GM23338 (cell line): Measurements from ENCODE around the gene RALGPS1. TPM values are rescaled to one million over a fixed set of nuclear protein-coding genes. Genes with fewer than 3 reads are reported as not detected.

ENCODE experiments used
- ATAC-seq: fragments of 200-7000 bp; cut with Tn5 transposase; 3 replicates; pipeline ENCODE4 v1.9.1; 2020
- DNase-seq: peaks from one replicate; pipeline ENCODE4 v3.0.0-alpha.2; 2015; ENCODE audit warnings: low spot score
- H2AFZ ChIP-seq: fragments of 200-600 bp; sonication (generic); 2 replicates; pipeline ENCODE4 v1.8.0; 2016; ENCODE audit warnings: antibody characterized with exemption, mild to moderate bottlenecking, moderate library complexity
- H3F3A ChIP-seq: fragments of 200-600 bp; sonication (generic); replicated peaks from 2 replicates; pipeline ENCODE4 v1.8.0; 2017; ENCODE audit warnings: antibody characterized with exemption, mixed run types, low read depth
- H3K27ac ChIP-seq: fragments of 200-600 bp; sonication (generic); 2 replicates; pipeline ENCODE4 v1.6.1; 2016; ENCODE audit warnings: low read depth
- H3K27me3 ChIP-seq: fragments of 200-600 bp; sonication (generic); 2 replicates; pipeline ENCODE4 v1.8.0; 2016; ENCODE audit warnings: mild to moderate bottlenecking, mixed run types, moderate library complexity; ENCODE audit not compliant: insufficient read depth
- H3K36me3 ChIP-seq: fragments of 200-600 bp; sonication (generic); 2 replicates; pipeline ENCODE4 v1.8.0; 2016; ENCODE audit warnings: mild to moderate bottlenecking; ENCODE audit not compliant: insufficient read depth
- H3K4me1 ChIP-seq: fragments of 200-600 bp; sonication (generic); 2 replicates; pipeline ENCODE4 v1.8.0; 2016; ENCODE audit warnings: mild to moderate bottlenecking, moderate library complexity; ENCODE audit not compliant: insufficient read depth
- H3K4me2 ChIP-seq: fragments of 200-600 bp; sonication (generic); 2 replicates; pipeline ENCODE4 v1.7.1; 2017; ENCODE audit warnings: mixed run types
- H3K4me3 ChIP-seq: fragments of 200-600 bp; sonication (generic); 2 replicates; pipeline ENCODE4 v1.6.1; 2016; ENCODE audit warnings: mixed run types
- H3K79me2 ChIP-seq: fragments of 200-600 bp; sonication (generic); replicated peaks from 2 replicates; pipeline ENCODE4 v1.8.0; 2017; ENCODE audit warnings: mild to moderate bottlenecking; ENCODE audit not compliant: insufficient read depth
- H3K9me2 ChIP-seq: fragments of 200-600 bp; sonication (generic); 2 replicates; pipeline ENCODE4 v1.8.0; 2017; ENCODE audit not compliant: insufficient read depth
- H4K20me1 ChIP-seq: fragments of 200-600 bp; sonication (generic); replicated peaks from 2 replicates; pipeline ENCODE4 v1.8.0; 2017; ENCODE audit warnings: mild to moderate bottlenecking; ENCODE audit not compliant: insufficient read depth
- H3K27ac Mint-ChIP-seq: 2 replicates; pipeline ENCODE4 v1.8.0; 2020; ENCODE audit warnings: inconsistent platforms, mild to moderate bottlenecking, moderate library complexity, mixed read lengths
- H3K27me3 Mint-ChIP-seq: 3 replicates; pipeline ENCODE4 v1.8.0; 2022; ENCODE audit warnings: low read depth, mild to moderate bottlenecking, moderate library complexity, mixed read lengths, inconsistent platforms; ENCODE audit not compliant: insufficient read depth, poor library complexity
- H3K36me3 Mint-ChIP-seq: 3 replicates; pipeline ENCODE4 v1.8.0; 2021; ENCODE audit warnings: low read depth, mild to moderate bottlenecking, inconsistent platforms, moderate library complexity, mixed read lengths
- H3K4me1 Mint-ChIP-seq: 3 replicates; pipeline ENCODE4 v1.8.0; 2020; ENCODE audit warnings: mild to moderate bottlenecking, inconsistent platforms, mixed read lengths
- H3K4me3 Mint-ChIP-seq: 3 replicates; pipeline ENCODE4 v1.8.0; 2021; ENCODE audit warnings: moderate library complexity, mild to moderate bottlenecking, inconsistent platforms, mixed read lengths
- H3K9me3 Mint-ChIP-seq: 3 replicates; pipeline ENCODE4 v1.8.0; 2020; ENCODE audit warnings: moderate library complexity, mild to moderate bottlenecking, inconsistent platforms, mixed read lengths
- CREB1 ChIP-seq: fragments of 250-450 bp; sonication (Bioruptor Pico); IDR thresholded peaks from 2 replicates; pipeline ENCODE4 v1.5.0; 2020; ENCODE audit warnings: low read depth, mild to moderate bottlenecking, moderate library complexity
- ETS1 ChIP-seq: IDR thresholded peaks from 2 replicates; pipeline ENCODE4 v1.6.1; 2016; ENCODE audit warnings: antibody characterized with exemption
- EZH2 ChIP-seq: fragments of 200-600 bp; sonication (generic); IDR thresholded peaks from one replicate; pipeline ENCODE4 v1.8.0; 2017; ENCODE audit warnings: antibody characterized with exemption, mild to moderate bottlenecking, low read depth; ENCODE audit not compliant: unreplicated experiment
- EZH2phosphoT487 ChIP-seq: fragments of 200-600 bp; sonication (generic); IDR thresholded peaks from one replicate; pipeline ENCODE4 v1.8.1; 2018; ENCODE audit warnings: antibody characterized with exemption; ENCODE audit not compliant: unreplicated experiment
- JUNB ChIP-seq: IDR thresholded peaks from one replicate; pipeline ENCODE4 v1.6.1; 2016; ENCODE audit warnings: antibody characterized with exemption; ENCODE audit not compliant: unreplicated experiment
- NANOG ChIP-seq: IDR thresholded peaks from 2 replicates; pipeline ENCODE4 v1.6.1; 2016; ENCODE audit warnings: antibody characterized with exemption, borderline replicate concordance
- POLR2AphosphoS5 ChIP-seq: IDR thresholded peaks from 2 replicates; pipeline ENCODE4 v1.6.1; 2016; ENCODE audit warnings: antibody characterized with exemption, low read depth
- REST ChIP-seq: IDR thresholded peaks from one replicate; pipeline ENCODE4 v1.6.1; 2018; ENCODE audit warnings: antibody characterized with exemption; ENCODE audit not compliant: unreplicated experiment
- STAT1 ChIP-seq: IDR thresholded peaks from one replicate; pipeline ENCODE4 v1.6.1; 2016; ENCODE audit warnings: antibody characterized with exemption; ENCODE audit not compliant: unreplicated experiment
- ZNF114 ChIP-seq: fragments of 250-450 bp; sonication (Bioruptor Pico); IDR thresholded peaks from 2 replicates; pipeline ENCODE4 v1.5.0; 2020; ENCODE audit warnings: mild to moderate bottlenecking, moderate library complexity
- ZNF331 ChIP-seq: fragments of 250-450 bp; sonication (Bioruptor Pico); IDR thresholded peaks from 2 replicates; pipeline ENCODE4 v1.5.0; 2020; ENCODE audit warnings: low read depth, mild to moderate bottlenecking, moderate library complexity
- ZNF462 ChIP-seq: fragments of 250-450 bp; sonication (Bioruptor Pico); IDR thresholded peaks from 2 replicates; pipeline ENCODE4 v1.5.0; 2020; ENCODE audit warnings: mild to moderate bottlenecking, moderate library complexity
- polyA plus RNA-seq: library from polyadenylated mRNA; unstranded; fragments of >200 nt; fragmentation: Nextera tagmentation; extraction: Ambion mirVana; gene quantifications from 2 replicates; pipeline ENCODE4 v1.2.1, GENCODE V29; 2016
- total RNA-seq: library from RNA; depleted of rRNA; stranded (reverse); fragments of >200 nt; shearing (Covaris generic); gene quantifications from 2 replicates; pipeline ENCODE4 v1.2.3, GENCODE V29; 2014
- TF ChIP-seq, protein P1 (sequence below), 2 experiments: fragments of 200-600 bp in 1 of 2; sonication (generic) in 1 of 2; conservative IDR thresholded peaks; 2 replicates each; pipeline versions ENCODE4 v1.5.1 to v1.6.1; 2016 to 2017; ENCODE audit warnings: antibody characterized with exemption in 2 of 2, low read depth in 2 of 2, mild to moderate bottlenecking in 2 of 2, moderate library complexity in 1 of 2

RALGPS1 gene
- total and polyA plus RNA-seq, 2 experiments from 2014 or later, result 18.2 to 57.1 TPM

DNA sequence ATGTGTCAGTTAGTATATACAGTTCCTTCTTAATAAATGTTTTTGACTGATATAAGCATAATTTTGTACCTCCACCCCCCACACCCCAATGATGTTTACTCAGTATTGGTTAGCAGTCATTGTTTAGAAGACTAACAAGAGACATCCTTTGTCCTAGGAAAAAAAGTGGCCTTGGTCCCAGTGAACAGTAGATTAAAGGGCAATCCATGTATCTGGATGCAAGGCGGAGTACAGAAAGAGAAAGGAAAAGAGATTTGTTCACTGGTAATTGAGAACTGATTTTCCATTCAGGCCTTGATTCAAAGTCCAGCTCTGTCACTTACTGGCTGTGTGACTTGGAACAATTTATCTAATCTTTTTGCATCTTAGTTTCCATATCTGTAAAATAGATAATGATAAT lies 4.6 kb downstream of the RALGPS1 start:
- DNase-seq, result no peak
- Histone ChIP-seq H3K4me1 (peaks cover 23% of the 10 kb centered on the region), H4K20me1 (peaks cover 30% of the 10 kb centered on the region), H3K9me2 (no peaks in the 10 kb centered on the region), H3K27me3 (no peaks in the 10 kb centered on the region), H3K36me3 (no peaks in the 10 kb centered on the region), H3K4me3 (no peak overlapping the region), H3K27ac (no peak overlapping the region), H3K4me2 (no peak overlapping the region), H3F3A (peaks cover 10% of the 10 kb centered on the region; the same call in 1 of the 2 replicates), H2AFZ (no peak overlapping the region), H3K79me2 (peaks cover 55% of the 10 kb centered on the region)
- H3K4me3 Mint-ChIP-seq, result no peak overlapping the region
- no peak for ATAC-seq
- H3K4me1 Mint-ChIP-seq, result peaks cover 24% of the 10 kb centered on the region
- no peaks in the 10 kb centered on the region for H3K27me3 Mint-ChIP-seq
- no peak overlapping the region for H3K27ac Mint-ChIP-seq
- TF ChIP-seq NANOG (no peak), ZNF462 (no peak), CREB1 (CRISPR knock-in tag) (no peak), EZH2phosphoT487 (no peak), REST (no peak), POLR2AphosphoS5 (no peak), EZH2 (no peak), ZNF331 (CRISPR knock-in tag) (no peak), STAT1 (no peak), JUNB (no peak), ZNF114 (CRISPR knock-in tag) (no peak), ETS1 (no peak)
- TF ChIP-seq, protein P1, sequence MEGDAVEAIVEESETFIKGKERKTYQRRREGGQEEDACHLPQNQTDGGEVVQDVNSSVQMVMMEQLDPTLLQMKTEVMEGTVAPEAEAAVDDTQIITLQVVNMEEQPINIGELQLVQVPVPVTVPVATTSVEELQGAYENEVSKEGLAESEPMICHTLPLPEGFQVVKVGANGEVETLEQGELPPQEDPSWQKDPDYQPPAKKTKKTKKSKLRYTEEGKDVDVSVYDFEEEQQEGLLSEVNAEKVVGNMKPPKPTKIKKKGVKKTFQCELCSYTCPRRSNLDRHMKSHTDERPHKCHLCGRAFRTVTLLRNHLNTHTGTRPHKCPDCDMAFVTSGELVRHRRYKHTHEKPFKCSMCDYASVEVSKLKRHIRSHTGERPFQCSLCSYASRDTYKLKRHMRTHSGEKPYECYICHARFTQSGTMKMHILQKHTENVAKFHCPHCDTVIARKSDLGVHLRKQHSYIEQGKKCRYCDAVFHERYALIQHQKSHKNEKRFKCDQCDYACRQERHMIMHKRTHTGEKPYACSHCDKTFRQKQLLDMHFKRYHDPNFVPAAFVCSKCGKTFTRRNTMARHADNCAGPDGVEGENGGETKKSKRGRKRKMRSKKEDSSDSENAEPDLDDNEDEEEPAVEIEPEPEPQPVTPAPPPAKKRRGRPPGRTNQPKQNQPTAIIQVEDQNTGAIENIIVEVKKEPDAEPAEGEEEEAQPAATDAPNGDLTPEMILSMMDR (conservative IDR thresholded peaks at IDR 0.05; ENCODE audit: low read depth in 2 of 2), result no peak
- H3K36me3 Mint-ChIP-seq, result no peaks in the 10 kb centered on the region
- H3K9me3 Mint-ChIP-seq, result no peaks in the 10 kb centered on the region
